ENCODE results near the gene PSME1. TPM values are rescaled to one million over a fixed set of nuclear protein-coding genes. Genes with fewer than 3 reads are reported as not detected.

Gene PSME1
- total RNA-seq, 1 experiment from 2014 or later, result 191 TPM

DNA sequence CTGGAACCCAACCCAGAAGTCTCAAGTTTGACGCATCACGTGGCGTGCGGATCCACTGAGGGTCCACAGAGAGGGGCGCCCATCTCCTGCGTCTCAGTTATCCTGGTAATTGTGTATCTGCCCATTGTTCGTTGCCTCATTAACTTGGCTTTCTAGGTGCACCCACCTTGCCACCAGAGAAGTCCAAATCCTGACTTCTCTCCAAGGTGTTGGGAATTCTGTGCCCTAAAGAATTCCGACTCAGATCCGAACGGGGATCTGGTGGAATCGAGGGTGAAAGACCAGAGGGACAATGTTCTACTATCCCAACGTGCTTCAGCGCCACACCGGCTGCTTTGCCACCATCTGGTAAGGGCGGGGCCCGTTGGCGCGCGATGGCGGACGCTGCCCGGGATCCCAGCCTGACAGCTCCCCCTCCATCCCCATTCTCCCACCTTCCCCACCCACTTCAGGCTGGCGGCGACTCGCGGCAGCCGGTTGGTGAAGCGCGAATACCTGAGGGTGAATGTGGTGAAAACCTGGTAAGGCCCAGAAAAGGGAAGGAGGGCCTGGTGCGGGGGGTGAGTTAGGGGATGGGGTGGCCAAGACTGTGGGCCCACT lies 36.4 kb downstream of the PSME1 start:
- no peak for DNase-seq (ENCODE audit: low read depth)

GRCh38 chr14:24172871-24173281 lies 36.9 kb downstream of the PSME1 start:
- DNase-seq (ENCODE audit: low read depth), result no peak

- DNase-seq (ENCODE audit: low read depth), result no peak
These were observed 40.6 kb downstream of the PSME1 start for GRCh38 chr14:24176599-24176998.

GRCh38 chr14:24177041-24177825 lies 41.2 kb downstream of the PSME1 start:
- DNase-seq (ENCODE audit: low read depth), result no peak

- DNase-seq (ENCODE audit: low read depth), result no peak
These were observed 41.9 kb downstream of the PSME1 start for GRCh38 chr14:24177891-24178290.

- DNase-seq (ENCODE audit: low read depth), result no peak
These were observed 42.6 kb downstream of the PSME1 start for GRCh38 chr14:24178399-24179178.

- no peak for DNase-seq (ENCODE audit: low read depth)
These were observed 43.4 kb downstream of the PSME1 start for GRCh38 chr14:24179294-24179960.

GRCh38 chr14:24179961-24180796 lies 44.2 kb downstream of the PSME1 start:
- DNase-seq (ENCODE audit: low read depth), result no peak

- no peak for DNase-seq (ENCODE audit: low read depth)
These were observed 45.5 kb downstream of the PSME1 start for GRCh38 chr14:24181371-24182077.

DNA sequence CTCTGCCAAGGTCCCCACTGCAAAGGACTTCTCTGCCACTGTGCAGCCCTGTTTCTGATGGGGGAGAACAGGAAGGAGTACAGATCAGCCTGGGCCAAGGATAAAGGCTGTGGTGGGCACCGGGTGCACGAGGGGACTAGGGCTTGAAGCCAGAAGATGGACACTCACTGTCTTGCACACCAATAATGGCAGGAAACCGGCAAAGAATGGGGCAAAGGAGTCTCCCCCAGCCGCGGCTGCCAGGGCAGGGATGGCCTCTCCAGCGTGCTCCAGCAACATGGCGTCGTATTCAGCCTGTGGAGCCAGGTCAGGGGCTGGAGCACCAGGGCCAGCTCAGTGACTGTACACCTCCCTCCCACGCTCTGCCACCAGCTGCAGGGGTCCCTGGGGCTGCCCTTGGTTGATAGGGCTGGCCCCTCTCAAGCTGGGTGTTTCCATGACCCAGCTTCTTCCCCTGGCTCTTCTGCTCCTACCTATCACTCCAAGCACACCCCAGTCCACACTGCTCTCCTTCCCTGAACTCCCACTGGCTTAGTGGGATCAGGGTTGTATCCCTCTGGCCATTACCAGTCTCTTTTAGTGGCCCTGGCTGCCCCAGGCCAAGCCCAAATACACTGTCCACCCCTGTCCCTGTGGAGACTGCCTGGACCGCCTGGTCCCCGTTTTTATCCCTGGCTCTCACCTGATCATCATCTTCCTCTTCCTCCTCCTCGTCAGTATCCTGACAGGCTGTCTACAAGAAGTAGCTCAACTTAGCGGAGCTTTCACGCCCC lies 46.3 kb downstream of the PSME1 start:
- no peak for DNase-seq (ENCODE audit: low read depth)

- DNase-seq (ENCODE audit: low read depth), result no peak
These were observed 47.1 kb downstream of the PSME1 start for GRCh38 chr14:24183014-24183481.

GRCh38 chr14:24184104-24184970 lies 48.3 kb downstream of the PSME1 start:
- DNase-seq (ENCODE audit: low read depth), result no peak

DNA sequence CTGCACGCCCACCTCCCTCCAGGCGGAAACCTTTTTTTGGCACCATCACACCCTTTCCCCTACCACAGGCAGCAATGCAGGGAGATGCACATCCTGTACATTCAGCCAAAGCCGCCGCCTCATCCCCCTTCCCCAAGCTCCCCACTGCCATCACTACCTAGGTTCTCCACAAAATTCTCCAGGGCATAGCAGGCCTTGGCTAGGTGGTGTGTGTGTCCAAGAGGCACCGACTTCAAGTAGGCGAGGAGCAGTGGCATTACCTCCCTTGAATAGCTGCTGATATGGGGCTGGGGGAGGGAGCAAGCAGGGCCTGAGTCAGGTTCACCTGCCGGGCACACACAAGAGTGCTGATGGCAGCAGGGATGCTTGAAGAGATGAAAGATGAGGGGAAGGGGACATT lies 49.0 kb downstream of the PSME1 start:
- no peak for DNase-seq (ENCODE audit: low read depth)

DNA sequence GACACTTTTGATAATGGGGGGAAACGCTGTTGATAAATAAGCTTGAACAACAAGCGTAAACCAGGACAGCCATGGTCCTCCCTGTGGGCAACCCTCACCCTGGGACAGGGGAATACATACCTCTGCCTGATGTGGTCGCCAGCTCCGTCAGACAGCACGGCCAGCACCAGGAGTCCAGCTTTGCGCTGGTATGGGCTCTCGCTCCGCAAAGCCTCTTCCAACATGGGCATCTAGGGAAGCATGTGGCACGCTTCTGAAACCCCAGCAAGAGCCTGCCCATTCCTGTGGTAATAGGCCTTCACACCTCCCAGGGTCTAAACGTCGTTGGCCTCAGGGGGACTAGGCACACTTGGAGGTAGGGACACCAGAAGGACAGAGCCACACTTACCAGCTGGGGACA lies 49.7 kb downstream of the PSME1 start:
- no peak for DNase-seq (ENCODE audit: low read depth)

DNA sequence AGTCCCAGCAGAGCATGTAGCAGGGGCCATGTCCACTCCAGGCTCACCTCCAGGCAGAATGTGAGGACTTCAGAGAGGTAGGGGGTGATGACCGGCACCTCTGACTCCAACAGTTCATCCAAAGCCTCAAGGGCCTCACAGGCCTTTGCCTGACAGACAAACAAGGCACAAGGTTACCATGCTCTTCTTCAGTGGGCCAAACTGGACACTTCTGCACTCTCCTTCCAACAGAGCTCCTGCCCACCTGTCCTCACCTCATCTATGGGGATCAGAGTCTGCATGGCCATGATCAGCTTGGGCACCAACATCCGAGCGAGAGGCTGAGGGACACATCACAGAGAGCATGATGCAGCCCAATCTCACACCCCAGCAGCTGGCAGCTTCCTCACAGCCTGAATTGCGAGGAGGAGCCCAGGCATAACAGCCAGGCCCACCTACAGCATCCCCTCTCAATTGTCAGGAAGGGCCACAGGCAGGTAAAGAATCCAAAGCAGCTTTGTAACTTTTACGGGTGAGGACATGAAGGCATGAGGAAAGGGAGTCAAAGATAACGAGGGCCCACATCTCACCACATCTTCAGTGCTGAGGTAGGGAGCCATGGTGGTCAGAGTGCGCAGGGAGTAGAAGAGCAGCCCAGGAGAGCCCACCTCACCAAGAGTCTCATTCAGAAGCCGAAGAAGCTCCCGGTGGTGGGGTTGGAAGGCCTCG lies 51.0 kb downstream of the PSME1 start:
- DNase-seq (ENCODE audit: low read depth), result no peak

DNA sequence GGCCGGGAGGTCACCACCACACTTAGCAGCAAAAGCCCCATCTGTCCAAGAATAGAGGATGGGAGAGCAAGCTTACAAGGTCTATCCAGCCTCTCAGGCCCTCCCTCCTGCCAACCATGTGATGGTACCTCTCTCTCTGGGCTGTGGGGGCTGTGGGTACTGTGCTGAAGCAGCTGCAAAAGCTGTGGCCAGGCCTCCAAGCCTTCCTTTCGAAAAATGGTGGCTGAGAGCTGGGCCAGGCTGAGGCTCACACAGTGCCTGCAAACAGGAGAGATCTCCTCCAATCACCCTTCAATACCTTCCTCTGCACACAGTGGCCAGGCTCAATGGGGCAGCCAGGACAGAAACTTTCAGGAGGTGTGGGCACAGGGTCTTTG lies 51.5 kb downstream of the PSME1 start:
- no peak for DNase-seq (ENCODE audit: low read depth)

Measured in Daoy (cell line).